ENCODE results near the gene MAP2K2.

DNA sequence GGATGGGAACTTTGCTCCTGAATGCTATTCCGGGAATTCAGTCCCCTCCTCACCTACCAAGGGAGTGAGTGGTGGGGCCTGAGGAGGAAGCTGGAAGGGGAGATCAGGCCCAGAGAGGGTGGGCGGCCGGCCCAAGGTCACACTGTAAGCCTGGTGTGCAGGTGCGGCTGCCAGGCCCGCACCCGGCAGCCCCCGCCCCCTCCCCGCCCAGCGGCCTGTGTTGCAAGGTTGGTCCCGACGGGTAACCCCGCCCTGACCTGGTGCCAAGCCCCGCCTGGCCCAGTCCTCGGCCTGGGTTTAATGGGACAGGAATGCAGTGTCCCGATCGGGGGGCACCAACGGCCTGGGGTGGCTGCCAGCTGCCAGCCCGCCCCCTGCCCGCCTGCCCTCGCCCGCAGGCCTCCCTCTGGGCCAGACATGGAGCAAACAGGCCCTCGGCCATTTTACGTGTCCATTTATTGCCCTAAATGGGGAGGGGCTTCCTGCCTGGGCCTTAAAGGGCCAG is 62.7 kb downstream of the MAP2K2 start:
- TF ChIP-seq CTCF (IDR thresholded peaks at IDR 0.05) (no peak), POLR2AphosphoS5 (IDR thresholded peaks at IDR 0.05) (peak; percentile 47)
